Measurements from ENCODE around the gene PHACTR1.
A peak's percentile ranks its signal among the peaks of the same experiment; 100 is the strongest.
"Not testable (repeated sequence)": the region's sequence is repeated elsewhere in the genome, so short reads cannot be mapped to it uniquely, and the experiment has no call there.

PHACTR1 gene

DNA sequence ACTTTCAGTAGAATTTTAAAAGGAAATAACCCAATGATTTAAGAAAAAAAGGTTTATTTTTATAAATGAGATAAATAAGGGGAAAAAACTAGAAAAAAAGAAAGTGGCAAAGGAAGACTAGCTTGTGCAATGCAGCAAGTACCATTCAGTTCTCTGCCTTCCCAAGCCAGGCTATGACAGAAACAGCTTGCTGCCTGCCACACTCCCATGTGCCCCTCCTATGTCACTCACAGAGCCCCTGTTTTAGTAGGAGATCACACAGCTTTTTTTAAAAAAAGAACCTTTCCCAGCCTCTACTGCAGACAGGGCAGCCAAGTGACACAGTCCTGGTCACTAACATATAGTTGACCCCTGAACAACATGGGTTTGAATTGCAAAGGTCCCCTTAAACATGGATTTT is 598.2 kb downstream of the PHACTR1 start:
- no peak for DNase-seq (ENCODE audit: low read depth)

DNA sequence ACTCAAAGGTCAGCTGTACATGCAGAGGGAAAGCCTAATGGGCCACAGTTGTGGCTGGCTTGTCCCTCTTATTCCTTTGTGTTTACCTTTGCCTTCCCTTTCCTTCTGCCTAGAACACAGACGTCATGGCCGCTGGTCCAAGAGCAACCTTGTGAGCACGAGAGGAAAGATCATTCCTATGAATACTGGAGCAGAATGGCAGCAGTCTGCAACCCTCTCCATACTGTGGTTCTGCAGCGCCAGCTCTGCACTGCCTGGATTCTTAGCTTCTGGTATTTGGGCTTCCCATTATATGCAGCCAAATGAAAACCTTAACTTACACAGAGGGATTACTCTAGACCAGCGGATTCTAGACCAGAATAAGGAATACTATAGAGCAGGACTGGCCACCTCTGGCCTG is 599.3 kb downstream of the PHACTR1 start:
- DNase-seq (ENCODE audit: low read depth), result no peak

DNA sequence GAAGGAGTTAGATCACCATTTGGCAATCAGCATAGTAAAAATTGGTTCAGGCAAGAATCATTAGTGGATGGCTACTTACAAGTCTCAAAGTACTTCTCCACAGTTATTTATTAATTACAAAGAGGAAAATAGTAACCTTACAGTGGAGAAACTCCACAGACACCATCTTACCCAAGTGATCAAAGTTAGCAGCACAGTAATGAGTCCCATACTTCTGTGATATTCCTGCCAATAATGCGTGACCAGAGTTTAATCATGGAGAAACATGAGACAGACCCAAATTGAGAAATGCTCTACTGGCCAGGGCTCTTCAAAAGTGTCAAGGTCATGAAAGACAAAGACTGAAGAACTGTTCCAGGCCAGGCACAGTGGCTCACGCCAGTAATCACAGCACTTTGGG is 602.3 kb downstream of the PHACTR1 start:
- DNase-seq (ENCODE audit: low read depth), result no peak

DNA sequence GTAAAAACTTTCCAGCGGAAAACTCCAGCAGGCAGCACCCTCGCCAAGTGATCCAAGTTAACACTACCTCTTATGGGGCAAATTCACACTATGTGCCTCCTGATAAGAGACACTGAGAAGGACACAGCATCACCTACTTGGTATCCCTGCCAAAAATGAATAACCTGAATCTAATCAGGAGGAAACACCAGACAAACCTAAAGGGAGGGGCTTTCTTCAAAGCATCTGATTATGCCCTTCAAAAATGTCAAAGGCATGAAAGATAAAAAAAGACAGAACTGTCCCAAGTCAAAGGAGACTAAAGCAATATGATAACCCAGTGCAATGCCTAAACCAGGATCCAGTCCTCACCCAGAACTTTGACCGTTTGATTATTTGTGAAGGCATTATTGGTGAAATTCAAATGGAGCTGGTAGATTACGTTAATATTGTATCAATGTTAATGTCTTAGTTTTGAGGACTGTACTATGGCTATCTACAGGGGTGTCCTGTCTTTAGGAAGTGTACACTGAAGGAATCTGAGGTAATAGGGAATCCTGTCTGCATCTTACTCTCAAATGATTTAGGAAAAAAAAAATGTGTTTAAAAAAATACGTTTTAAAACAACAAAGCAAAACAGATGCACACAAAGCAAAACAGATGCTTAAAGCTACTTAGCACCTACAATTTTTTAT is 603.5 kb downstream of the PHACTR1 start:
- no peak for DNase-seq (ENCODE audit: low read depth)

DNA sequence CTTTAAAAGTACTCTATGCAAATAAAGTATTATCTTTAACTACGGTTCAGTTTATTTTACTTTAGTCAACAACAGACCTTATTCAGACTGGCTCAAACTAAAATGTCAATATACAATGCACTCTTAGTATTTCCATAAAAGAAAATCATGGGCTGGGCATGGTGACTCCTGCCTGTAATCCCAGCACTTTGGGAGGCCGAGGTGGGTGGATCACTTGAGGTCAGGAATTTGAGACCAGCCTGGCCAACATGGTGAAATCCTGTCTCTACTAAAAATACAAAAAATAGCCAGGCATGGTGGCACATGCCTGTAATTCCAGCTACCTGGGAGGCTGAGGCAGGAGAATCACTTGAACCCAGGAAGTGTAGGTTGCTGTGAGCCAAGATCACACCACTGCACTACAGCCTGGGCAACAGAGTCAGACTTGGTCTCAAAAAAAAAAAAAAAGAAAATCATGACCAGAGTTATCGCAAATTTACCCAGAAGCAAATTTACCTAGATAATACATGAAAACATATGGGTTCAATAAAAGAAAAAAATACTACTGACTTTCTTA is 609.5 kb downstream of the PHACTR1 start:
- not testable (repeated sequence) for DNase-seq (ENCODE audit: low read depth)

- no peak for DNase-seq (ENCODE audit: low read depth)
Measured at GRCh38 chr6:13327691-13328075, 611.1 kb downstream of the PHACTR1 start.

DNA sequence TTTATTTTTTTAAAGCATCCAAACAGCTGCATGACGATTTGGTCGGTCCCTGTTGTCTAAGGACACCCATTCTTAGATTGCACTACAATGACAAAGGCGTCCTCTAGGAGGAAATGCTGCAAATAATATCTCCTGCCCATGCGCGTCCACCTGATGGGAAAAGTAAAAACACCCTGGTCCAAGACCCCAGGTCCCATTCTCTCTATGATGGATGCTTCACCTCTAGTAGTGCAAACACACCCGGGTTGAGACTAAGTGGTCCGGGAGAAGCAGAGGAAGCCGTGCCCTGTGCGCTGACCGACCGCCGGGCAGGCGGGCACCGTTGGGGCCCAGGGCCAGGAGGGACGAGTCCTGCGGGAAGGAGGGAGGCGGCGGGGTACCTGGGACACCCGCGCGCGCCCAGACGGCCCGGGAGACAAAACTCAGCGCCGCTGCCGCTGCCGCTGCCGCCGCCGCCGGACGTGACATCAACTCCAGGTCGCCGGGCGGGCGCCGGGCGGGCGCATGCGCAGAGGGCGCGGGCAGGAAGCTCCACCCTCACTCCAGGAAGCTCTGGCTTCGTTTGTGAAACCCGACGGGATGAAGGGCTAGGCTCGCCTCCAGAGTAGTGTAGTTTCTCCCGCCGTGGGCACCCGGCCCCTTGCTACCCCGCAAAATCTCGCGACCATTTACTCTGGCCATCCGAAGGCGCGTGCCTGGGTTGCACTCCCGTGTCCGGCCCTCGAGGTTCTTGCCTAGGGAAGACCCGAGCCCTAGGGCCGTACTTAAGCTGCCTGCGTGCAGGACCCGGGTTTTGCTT is 611.7 kb downstream of the PHACTR1 start, which contains the start of gene TBC1D7:
TBC1D7 (minus strand) TSS at position 462 of the 799 bp plus-strand sequence. CDS start 1,639 bp downstream, outside the sequence.
- peak; percentile 79 for DNase-seq (ENCODE audit: low read depth)

GRCh38 chr6:13328875-13329183 is 612.3 kb downstream of the PHACTR1 start:
- no peak for DNase-seq (ENCODE audit: low read depth)

GRCh38 chr6:13331516-13332348 is 615.2 kb downstream of the PHACTR1 start:
- DNase-seq (ENCODE audit: low read depth), result no peak

DNA sequence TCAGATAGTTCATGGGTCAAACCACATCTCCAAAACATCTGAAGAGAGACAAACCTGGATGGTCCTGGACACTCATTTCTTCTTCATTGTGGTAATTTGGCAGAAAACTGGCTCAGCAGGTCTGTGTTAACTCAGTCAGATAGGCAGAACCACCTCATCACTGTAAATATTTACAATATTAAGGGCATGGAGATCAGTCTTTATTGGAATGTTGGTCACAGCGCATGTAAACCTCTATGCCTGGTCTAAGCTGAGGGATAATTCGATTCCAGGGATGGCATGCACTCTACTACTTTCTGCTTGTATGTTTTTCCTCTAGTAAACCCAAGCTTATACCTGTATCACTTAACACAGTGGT is 615.8 kb downstream of the PHACTR1 start:
- DNase-seq (ENCODE audit: low read depth), result no peak

- no peak for DNase-seq (ENCODE audit: low read depth)
Measured at GRCh38 chr6:13334953-13335352, 618.4 kb downstream of the PHACTR1 start.

DNA sequence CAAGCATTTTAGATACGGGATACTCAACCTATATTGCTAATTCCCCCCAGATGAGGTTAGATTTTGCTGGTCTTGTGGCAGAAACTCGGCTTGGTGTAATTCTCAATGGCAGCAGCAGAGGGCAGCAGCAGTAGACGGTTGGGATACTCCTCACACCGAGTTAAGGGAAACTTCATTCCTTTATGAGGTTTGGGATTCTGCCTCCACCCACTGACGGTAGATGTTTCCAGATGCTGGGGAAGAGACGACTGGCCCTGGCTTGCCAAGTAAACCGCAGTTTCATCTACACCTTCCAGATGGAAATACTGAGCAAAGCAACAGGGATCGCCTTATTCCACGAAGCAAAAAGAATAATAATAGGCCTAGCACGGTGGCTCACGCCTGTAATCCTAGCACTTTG is 620.0 kb downstream of the PHACTR1 start:
- DNase-seq (ENCODE audit: low read depth), result peak; percentile 86

- no peak for DNase-seq (ENCODE audit: low read depth)
Measured at GRCh38 chr6:13338038-13338437, 621.5 kb downstream of the PHACTR1 start.
